Large intestine (tissue), 3 donors: ENCODE data around the gene TNFRSF21. TPM values are rescaled to one million over a fixed set of nuclear protein-coding genes. Genes with fewer than 3 reads are reported as not detected.

Experiments
- DNase-seq, 2 donors: peaks; one replicate each; pipeline versions ENCODE4 v3.0.0 to v3.0.0-alpha.2; 2013
- H3K27ac ChIP-seq: one replicate; pipeline ENCODE4 v1.5.1; 2013; ENCODE audit warnings: low read length
- H3K27me3 ChIP-seq: 2 replicates; pipeline ENCODE4 v1.6.1; 2013; ENCODE audit warnings: low read length; ENCODE audit not compliant: control insufficient read depth, insufficient read depth
- H3K36me3 ChIP-seq: 2 replicates; pipeline ENCODE4 v1.6.1; 2013; ENCODE audit warnings: low read length; ENCODE audit not compliant: control insufficient read depth, insufficient read depth
- H3K4me1 ChIP-seq: one replicate; pipeline ENCODE4 v1.6.1; 2013; ENCODE audit warnings: low read length; ENCODE audit not compliant: control insufficient read depth, insufficient read depth
- H3K4me3 ChIP-seq: one replicate; pipeline ENCODE4 v1.5.1; 2013; ENCODE audit warnings: low read length
- H3K9me3 ChIP-seq: one replicate; pipeline ENCODE4 v1.6.1; 2013; ENCODE audit warnings: mild to moderate bottlenecking, low read depth, low read length, moderate library complexity; ENCODE audit not compliant: control insufficient read depth
- WGBS: methylation state at CpG from one replicate; pipeline ENCODE4 v1.1.5; 2013; ENCODE audit warnings: low lambda C conversion rate; ENCODE audit not compliant: insufficient coverage; 5-methylcytosine and 5-hydroxymethylcytosine counted together
- polyA plus RNA-seq: library from polyadenylated mRNA; unstranded; fragments of 120-200 nt; gene quantifications from one replicate; pipeline ENCODE4 v1.2.1, GENCODE V29; 2013

Gene TNFRSF21
- polyA plus RNA-seq, 1 donor = 22.8 TPM

GRCh38 chr6:47181681-47182080 lies 128.0 kb downstream of the TNFRSF21 start:
- no peak overlapping the region for H3K4me3 ChIP-seq
- H3K27ac ChIP-seq = no peak overlapping the region
- WGBS = no CpG with 5 or more reads among the region's 5 CpGs

More at GRCh38 chr6:47181681-47182080, 128.0 kb downstream of the TNFRSF21 start:
- Histone ChIP-seq H3K27me3 (no peaks in the 10 kb centered on the region), H3K36me3 (no peaks in the 10 kb centered on the region), H3K9me3 (no peaks in the 10 kb centered on the region), H3K4me1 (no peaks in the 10 kb centered on the region)
- no peak for DNase-seq

Other genes with a start within 250 kb of the TNFRSF21 start
- gene CD2AP, start 167.9 kb upstream of the TNFRSF21 start, polyA plus RNA-seq = 54.1 TPM